Immature natural killer cell (primary cell): ENCODE data around the gene PAX4. TPM values are rescaled to one million over a fixed set of nuclear protein-coding genes. Genes with fewer than 3 reads are reported as not detected.

Experiments
- DNase-seq, 3 donors: peaks; one replicate each; pipeline ENCODE4 v3.0.0; 2022; ENCODE audit warnings: mixed read lengths in 1 of 3
- H3K27ac Mint-ChIP-seq, 6 donors: one replicate each; pipeline ENCODE4 v1.8.0; 2020; ENCODE audit warnings: mixed read lengths in 6 of 6, mild to moderate bottlenecking in 5 of 6, inconsistent platforms in 4 of 6, moderate library complexity in 3 of 6
- H3K27me3 Mint-ChIP-seq, 3 donors: one replicate each; pipeline ENCODE4 v1.8.0; 2020 to 2021; ENCODE audit warnings: low read depth in 3 of 3, mild to moderate bottlenecking in 3 of 3, mixed read lengths in 3 of 3, moderate library complexity in 3 of 3, inconsistent platforms in 1 of 3
- H3K36me3 Mint-ChIP-seq, 3 donors: one replicate each; pipeline ENCODE4 v1.8.0; 2020; ENCODE audit warnings: mixed read lengths in 3 of 3, inconsistent platforms in 2 of 3, mild to moderate bottlenecking in 2 of 3
- H3K4me1 Mint-ChIP-seq, 2 donors: one replicate each; pipeline ENCODE4 v1.8.0; 2020; ENCODE audit warnings: inconsistent platforms in 2 of 2, mild to moderate bottlenecking in 2 of 2, mixed read lengths in 2 of 2, moderate library complexity in 1 of 2
- H3K4me3 Mint-ChIP-seq, 5 donors: one replicate each; pipeline ENCODE4 v1.8.0; 2020; ENCODE audit warnings: mild to moderate bottlenecking in 5 of 5, mixed read lengths in 5 of 5, inconsistent platforms in 3 of 5, moderate library complexity in 3 of 5
- H3K9me3 Mint-ChIP-seq, 6 donors: one replicate each; pipeline ENCODE4 v1.8.0; 2020; ENCODE audit warnings: mild to moderate bottlenecking in 6 of 6, mixed read lengths in 6 of 6, inconsistent platforms in 4 of 6, moderate library complexity in 3 of 6
- polyA plus RNA-seq, 3 donors: library from polyadenylated mRNA; unstranded; fragments of 300-500 nt; fragmentation: Illumina TruSeq; gene quantifications; one replicate each; pipeline ENCODE4 v1.2.3, GENCODE V29; 2021

The PAX4 gene
- polyA plus RNA-seq, 3 donors from 2014 or later: not detected

DNA sequence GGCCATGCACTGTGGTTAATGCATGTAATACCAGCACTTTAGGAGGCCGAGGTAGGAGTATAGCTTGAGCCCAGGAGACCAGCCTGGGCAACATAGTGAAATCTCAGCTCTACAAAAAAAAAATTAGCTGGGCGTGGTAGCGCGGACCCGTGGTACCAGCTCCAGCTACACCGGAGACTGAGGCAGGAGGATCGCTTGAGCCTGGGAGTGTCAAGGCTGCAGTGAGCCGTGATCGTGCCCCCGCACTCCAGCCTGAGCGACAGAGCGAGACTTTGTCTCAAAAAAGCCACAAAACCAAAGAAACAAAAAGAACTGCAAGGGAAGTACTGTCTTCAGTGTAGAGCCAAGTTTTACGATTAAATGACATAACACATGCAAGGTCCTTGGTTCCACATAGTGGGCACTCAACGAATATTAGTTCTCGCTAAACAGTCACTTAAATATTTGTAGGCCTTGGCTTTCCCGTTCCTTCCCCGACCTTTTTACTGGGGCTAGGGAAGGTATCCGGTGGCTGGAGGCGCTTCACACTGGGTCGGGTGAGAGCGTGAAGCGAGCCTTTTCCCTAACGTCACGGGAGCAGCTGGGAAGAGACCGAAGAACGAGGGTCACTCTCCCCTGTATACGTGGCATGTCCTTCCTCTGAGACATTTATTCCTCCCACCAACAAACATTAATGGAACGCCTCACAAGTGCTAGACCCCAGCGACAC lies 33.1 kb upstream of the PAX4 start:
- peaks cover 4 to 11% (median 10%) of the 10 kb centered on the region in 3 donors for H3K27me3 Mint-ChIP-seq
- no peaks in the 10 kb centered on the region for H3K9me3 Mint-ChIP-seq
- H3K36me3 Mint-ChIP-seq: no peaks in the 10 kb centered on the region
- peak overlapping the region in 4 of 5 donors; percentile 91 to 97 (median 94) for H3K4me3 Mint-ChIP-seq
- DNase-seq: peak in 1 of 3 donors; percentile 3
- H3K27ac Mint-ChIP-seq: peak overlapping the region in 5 of 6 donors; percentile 95 to 98 (median 97)
- peaks cover 0 to 47% of the 10 kb centered on the region in 2 donors for H3K4me1 Mint-ChIP-seq

- no peak overlapping the region for H3K4me3 Mint-ChIP-seq
- no peaks in the 10 kb centered on the region for H3K36me3 Mint-ChIP-seq
- no peak for DNase-seq
- H3K27ac Mint-ChIP-seq: no peak overlapping the region
- H3K27me3 Mint-ChIP-seq: peaks cover 4 to 11% (median 10%) of the 10 kb centered on the region in 3 donors
- H3K4me1 Mint-ChIP-seq: peaks cover 0 to 31% of the 10 kb centered on the region in 2 donors
- no peaks in the 10 kb centered on the region for H3K9me3 Mint-ChIP-seq
Observed at GRCh38 chr7:127648986-127649385, 31.0 kb upstream of the PAX4 start.

GRCh38 chr7:127647636-127648035 lies 29.7 kb upstream of the PAX4 start:
- no peak for DNase-seq
- H3K36me3 Mint-ChIP-seq: no peaks in the 10 kb centered on the region
- no peaks in the 10 kb centered on the region for H3K9me3 Mint-ChIP-seq
- H3K27me3 Mint-ChIP-seq: peaks cover 4 to 11% (median 9%) of the 10 kb centered on the region in 3 donors
- no peak overlapping the region for H3K4me3 Mint-ChIP-seq
- H3K4me1 Mint-ChIP-seq: peaks cover 0 to 18% of the 10 kb centered on the region in 2 donors
- no peak overlapping the region for H3K27ac Mint-ChIP-seq

DNA sequence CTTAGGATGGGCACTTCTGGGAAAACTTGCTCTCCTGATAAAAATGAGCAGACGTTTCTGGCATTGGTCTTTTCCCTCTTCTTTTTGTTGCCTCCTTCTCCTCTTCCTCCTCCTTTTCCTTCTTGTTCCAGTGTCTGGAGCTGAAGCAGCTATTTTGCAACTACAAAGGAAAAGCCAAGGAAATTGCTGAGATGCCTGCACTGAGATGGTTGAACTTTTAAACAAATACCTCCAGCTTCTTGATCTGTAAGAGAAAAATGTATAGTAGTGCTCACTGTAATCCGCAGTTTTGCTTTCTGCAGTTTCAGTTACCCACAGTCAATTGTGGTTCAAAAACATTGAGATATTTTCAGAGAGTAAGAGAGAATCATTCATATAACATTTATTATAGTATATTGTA lies 26.5 kb upstream of the PAX4 start:
- H3K9me3 Mint-ChIP-seq: no peaks in the 10 kb centered on the region
- no peak overlapping the region for H3K4me3 Mint-ChIP-seq
- no peaks in the 10 kb centered on the region for H3K36me3 Mint-ChIP-seq
- H3K27ac Mint-ChIP-seq: no peak overlapping the region
- H3K4me1 Mint-ChIP-seq: no peaks in the 10 kb centered on the region
- no peak for DNase-seq
- peaks cover 2 to 4% (median 3%) of the 10 kb centered on the region in 3 donors for H3K27me3 Mint-ChIP-seq

DNA sequence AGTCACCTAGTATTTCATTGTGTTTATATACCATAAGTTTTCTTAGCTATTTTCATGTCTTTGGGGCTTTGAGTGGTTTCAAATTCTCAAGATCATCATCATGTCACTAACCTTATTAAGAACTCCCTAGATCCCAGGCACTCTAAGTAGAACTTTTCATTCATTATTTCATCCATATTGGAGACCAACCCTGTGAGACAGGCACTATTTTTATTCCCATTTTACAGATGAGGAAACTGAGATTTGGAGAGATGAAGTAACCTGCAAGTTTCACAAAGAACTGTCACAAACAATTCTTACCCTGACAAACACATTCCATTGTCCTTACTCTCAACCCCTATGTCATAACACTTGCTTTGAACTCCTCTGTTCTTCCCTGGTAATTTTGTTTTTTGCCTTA lies 20.3 kb upstream of the PAX4 start:
- no peak overlapping the region for H3K27ac Mint-ChIP-seq
- H3K9me3 Mint-ChIP-seq: no peaks in the 10 kb centered on the region
- H3K27me3 Mint-ChIP-seq: peaks cover 7 to 13% (median 8%) of the 10 kb centered on the region in 3 donors
- DNase-seq: no peak
- no peaks in the 10 kb centered on the region for H3K36me3 Mint-ChIP-seq
- H3K4me1 Mint-ChIP-seq: no peaks in the 10 kb centered on the region
- no peak overlapping the region for H3K4me3 Mint-ChIP-seq

DNA sequence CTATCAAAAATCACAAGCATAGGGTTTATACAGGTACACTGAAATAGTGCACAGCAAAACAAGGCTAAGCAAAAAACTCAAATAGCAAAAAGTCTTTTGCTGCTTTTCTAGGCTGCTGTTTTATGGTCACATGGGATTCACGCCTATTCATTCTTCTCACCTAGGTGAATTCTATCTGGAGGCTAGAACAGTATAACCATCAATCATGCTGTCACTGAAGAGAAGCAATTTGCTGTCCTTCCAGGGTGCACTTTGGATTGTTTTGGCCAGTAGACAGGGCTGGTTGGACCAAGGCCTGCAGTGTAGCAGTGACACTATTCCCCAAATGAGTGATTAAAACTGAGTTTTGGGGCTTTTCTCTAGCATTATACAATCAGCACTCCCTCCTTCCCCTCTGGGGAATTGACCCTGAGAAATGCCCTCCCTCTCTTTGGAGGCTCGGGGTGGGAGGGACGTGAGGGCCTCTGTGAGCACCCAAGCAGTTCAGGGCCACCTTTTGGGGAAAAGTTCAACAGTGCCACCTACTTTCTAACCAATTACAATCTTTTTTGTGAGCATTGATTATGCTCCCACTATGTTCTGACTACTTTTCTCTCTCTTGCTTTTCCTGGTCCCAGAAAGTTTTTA lies 17.8 kb upstream of the PAX4 start:
- peaks cover 7 to 18% (median 10%) of the 10 kb centered on the region in 3 donors for H3K27me3 Mint-ChIP-seq
- H3K36me3 Mint-ChIP-seq: no peaks in the 10 kb centered on the region
- no peak overlapping the region for H3K4me3 Mint-ChIP-seq
- no peak overlapping the region for H3K27ac Mint-ChIP-seq
- no peaks in the 10 kb centered on the region for H3K9me3 Mint-ChIP-seq
- no peak for DNase-seq
- H3K4me1 Mint-ChIP-seq: no peaks in the 10 kb centered on the region

- Mint-ChIP-seq H3K27ac (no peak overlapping the region), H3K27me3 (peaks cover 6 to 13% (median 11%) of the 10 kb centered on the region in 3 donors)
Observed at GRCh38 chr7:127632276-127632910, 14.5 kb upstream of the PAX4 start.

DNA sequence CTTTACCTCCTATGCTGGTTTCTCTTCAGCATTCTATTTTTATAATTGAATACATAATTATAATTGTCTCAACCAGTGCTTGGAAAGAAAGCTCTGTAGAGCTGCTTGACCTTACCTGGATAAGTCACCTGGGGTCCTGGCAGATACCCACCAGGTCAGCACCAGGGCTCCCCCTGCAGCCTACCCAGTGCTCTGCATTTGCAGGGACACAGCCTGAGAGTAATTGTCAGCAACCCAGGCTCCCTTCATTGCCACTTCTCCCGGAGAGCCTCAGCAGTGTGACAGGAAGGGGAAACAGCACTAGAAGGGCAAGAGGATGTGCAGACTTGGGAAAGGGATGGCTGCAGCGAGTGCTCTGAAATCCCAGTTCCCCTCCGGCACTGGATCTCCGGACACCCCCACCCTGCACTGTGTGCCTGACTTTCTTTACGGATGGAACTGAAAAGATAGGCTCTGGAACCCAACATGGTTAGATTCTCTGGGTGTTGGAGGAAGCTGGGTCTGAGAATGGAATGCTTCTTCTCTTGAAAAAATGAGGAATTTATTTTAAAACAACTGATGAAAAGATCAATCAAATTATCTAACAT lies 11.4 kb upstream of the PAX4 start:
- no peak for DNase-seq
- Mint-ChIP-seq H3K4me1 (no peaks in the 10 kb centered on the region), H3K27ac (no peak overlapping the region), H3K36me3 (no peaks in the 10 kb centered on the region), H3K27me3 (peaks cover 6 to 9% (median 7%) of the 10 kb centered on the region in 3 donors), H3K9me3 (no peaks in the 10 kb centered on the region), H3K4me3 (no peak overlapping the region)

More at GRCh38 chr7:127632276-127632910, 14.5 kb upstream of the PAX4 start:
- no peaks in the 10 kb centered on the region for H3K36me3 Mint-ChIP-seq
- no peak for DNase-seq
- H3K4me1 Mint-ChIP-seq: no peaks in the 10 kb centered on the region
- no peak overlapping the region for H3K4me3 Mint-ChIP-seq
- H3K9me3 Mint-ChIP-seq: no peaks in the 10 kb centered on the region

- Mint-ChIP-seq H3K27ac (no peak overlapping the region), H3K4me3 (no peak overlapping the region), H3K4me1 (no peaks in the 10 kb centered on the region), H3K36me3 (no peaks in the 10 kb centered on the region), H3K9me3 (no peaks in the 10 kb centered on the region), H3K27me3 (peaks cover 5 to 7% (median 6%) of the 10 kb centered on the region in 3 donors)
- no peak for DNase-seq
Observed at GRCh38 chr7:127628445-127628844, 10.5 kb upstream of the PAX4 start.

DNA sequence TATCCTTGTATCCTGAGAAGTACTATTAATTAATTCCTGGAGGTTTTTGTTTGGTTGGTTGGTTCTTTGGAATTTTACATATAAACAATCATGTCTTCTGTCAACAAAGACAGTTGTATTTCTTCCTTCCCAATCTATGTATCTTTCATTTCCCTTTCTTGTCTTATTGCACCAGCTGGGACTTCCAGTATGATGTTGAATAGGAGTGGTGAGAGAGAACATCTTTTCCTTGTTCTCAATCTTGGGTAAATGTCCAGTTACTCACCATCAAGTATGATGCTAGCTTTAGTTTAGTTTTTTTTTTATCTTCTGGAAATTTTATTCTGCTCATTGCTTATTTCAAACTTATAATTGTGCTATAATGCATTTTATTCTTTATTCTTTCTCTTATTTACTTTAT lies 7.4 kb upstream of the PAX4 start:
- no peak overlapping the region for H3K27ac Mint-ChIP-seq
- no peaks in the 10 kb centered on the region for H3K9me3 Mint-ChIP-seq
- H3K27me3 Mint-ChIP-seq: peaks cover 7 to 12% (median 8%) of the 10 kb centered on the region in 3 donors
- H3K4me1 Mint-ChIP-seq: no peaks in the 10 kb centered on the region
- DNase-seq: no peak
- no peaks in the 10 kb centered on the region for H3K36me3 Mint-ChIP-seq
- H3K4me3 Mint-ChIP-seq: no peak overlapping the region

GRCh38 chr7:127620406-127621233 lies 2.7 kb upstream of the PAX4 start:
- Mint-ChIP-seq H3K9me3 (no peaks in the 10 kb centered on the region), H3K4me1 (no peaks in the 10 kb centered on the region), H3K4me3 (no peak overlapping the region), H3K36me3 (no peaks in the 10 kb centered on the region), H3K27me3 (peaks cover 5 to 14% (median 7%) of the 10 kb centered on the region in 3 donors), H3K27ac (no peak overlapping the region)
- DNase-seq: no peak

- no peak overlapping the region for H3K27ac Mint-ChIP-seq
- H3K4me1 Mint-ChIP-seq: no peaks in the 10 kb centered on the region
- H3K36me3 Mint-ChIP-seq: no peaks in the 10 kb centered on the region
- no peak overlapping the region for H3K4me3 Mint-ChIP-seq
- no peak for DNase-seq
- H3K9me3 Mint-ChIP-seq: no peaks in the 10 kb centered on the region
- H3K27me3 Mint-ChIP-seq: peaks cover 5 to 15% (median 7%) of the 10 kb centered on the region in 3 donors
Observed at GRCh38 chr7:127619681-127620405, 1.9 kb upstream of the PAX4 start.

DNA sequence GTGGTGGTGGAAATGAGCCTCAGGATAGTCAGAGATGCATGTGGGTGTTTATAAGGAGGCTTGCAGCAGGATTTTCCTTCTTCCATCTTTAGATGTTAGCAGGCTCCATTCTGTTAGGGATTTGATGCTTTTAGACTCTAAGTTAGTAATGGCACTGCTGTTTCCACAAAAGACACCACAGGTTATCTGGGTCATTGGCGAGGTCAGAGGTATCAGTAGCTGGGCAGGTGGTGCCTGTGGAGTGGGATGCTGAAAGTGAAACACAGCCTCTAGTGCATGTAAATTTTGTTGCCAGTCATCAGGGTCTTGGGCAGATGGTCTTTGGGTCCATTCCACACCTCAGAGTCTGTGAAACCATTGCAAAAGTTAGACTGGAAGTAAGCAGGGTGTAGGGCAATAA lies 833 bp upstream of the PAX4 start:
- Mint-ChIP-seq H3K27ac (no peak overlapping the region), H3K27me3 (peaks cover 7 to 13% (median 10%) of the 10 kb centered on the region in 3 donors), H3K4me3 (no peak overlapping the region), H3K4me1 (no peaks in the 10 kb centered on the region), H3K36me3 (no peaks in the 10 kb centered on the region), H3K9me3 (no peaks in the 10 kb centered on the region)
- DNase-seq: no peak
